ENCODE measurements around the gene TBC1D1.

TBC1D1 gene

GRCh38 chr4:38139187-38139586 is 248.3 kb downstream of the TBC1D1 start:
- in situ Hi-C loops (cut with HindIII; ENCODE audit: low sequenced_read_pairs): no loop called here

- in situ Hi-C loops (cut with HindIII; ENCODE audit: low sequenced_read_pairs): no loop called here
Measured at GRCh38 chr4:38140643-38141203, 249.8 kb downstream of the TBC1D1 start.

- in situ Hi-C loops (cut with HindIII; ENCODE audit: low sequenced_read_pairs): no loop called here
Measured at GRCh38 chr4:38141808-38142500, 251.1 kb downstream of the TBC1D1 start.

DNA sequence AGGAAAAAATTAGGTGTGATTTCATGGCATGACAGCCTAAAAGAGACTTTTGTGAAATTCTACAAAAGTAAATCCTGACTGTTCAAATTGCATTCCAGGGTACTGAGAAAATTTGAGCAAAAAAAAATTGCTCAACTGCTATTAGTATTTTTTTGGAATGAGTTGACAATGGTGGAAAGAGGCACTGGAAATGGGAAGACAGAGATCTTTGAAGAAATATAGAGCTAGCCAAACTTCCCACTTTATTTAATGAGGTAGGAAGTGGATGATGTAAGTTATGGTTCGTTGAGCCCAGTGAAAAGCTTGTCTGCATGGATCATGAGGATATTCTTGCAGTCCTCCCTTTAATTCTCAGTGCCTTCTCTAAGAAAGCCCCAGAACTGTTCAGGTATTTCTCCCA is 253.1 kb downstream of the TBC1D1 start:
- in situ Hi-C loops (cut with HindIII; ENCODE audit: low sequenced_read_pairs): no loop called here

DNA sequence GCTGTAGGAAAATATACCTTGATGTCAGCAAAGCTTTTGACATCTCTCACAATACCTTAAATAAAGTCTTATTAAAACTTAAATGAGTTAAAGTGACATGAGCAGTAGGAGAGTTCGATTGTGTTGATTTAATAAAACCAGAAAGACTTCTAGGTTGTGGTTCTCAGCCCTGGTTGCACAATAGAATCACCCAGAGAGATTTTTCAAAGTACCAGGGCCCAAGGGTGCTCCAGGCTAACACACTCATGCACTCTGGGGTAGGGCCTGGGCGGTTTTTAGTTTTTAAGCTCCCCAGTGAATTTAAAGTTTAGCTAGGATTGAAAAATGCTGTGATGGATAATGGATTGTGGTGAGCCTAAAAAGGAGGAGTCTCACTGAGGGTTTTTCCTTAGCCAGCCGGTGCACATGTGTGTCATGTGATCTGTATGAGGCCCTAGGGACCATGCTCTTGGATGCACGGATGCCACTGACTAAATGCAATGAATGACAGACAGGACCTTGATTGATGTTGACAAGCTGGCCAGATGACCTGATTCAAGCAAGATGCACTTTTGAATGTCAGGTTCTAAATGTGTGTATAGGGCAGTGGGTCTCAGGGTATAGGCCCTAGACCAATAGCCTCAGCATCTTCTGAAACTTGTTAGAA is 254.3 kb downstream of the TBC1D1 start:
- in situ Hi-C loops (cut with HindIII; ENCODE audit: low sequenced_read_pairs): no loop called here

- in situ Hi-C loops (cut with HindIII; ENCODE audit: low sequenced_read_pairs): no loop called here
Measured at GRCh38 chr4:38145741-38146140, 254.9 kb downstream of the TBC1D1 start.

GRCh38 chr4:38146383-38146782 is 255.5 kb downstream of the TBC1D1 start:
- in situ Hi-C loops (cut with HindIII; ENCODE audit: low sequenced_read_pairs): no loop called here

DNA sequence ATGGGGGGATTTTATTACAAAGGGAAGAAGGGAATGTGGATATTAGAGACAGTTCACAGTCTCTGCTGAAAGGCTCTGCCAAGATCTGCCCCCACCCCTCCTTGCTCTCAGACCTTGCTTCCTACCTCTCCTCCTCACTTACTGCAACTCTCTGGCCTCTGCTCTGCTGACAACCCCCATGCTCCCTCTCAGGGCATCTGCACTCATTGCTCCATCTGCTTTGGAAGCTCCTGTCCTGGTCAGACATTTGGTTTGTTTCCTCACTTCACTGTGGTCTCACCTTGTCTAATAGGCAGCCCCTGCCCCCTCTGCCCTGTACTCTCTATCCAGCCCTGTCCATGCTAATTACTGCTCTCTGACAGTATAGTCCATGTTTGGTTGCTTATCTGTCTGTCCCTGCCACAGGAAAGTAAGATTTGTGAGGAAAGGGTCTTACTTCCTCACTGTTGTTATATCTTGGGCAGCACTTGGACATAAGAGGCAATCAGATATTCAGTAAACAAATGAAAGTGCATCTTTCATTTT is 258.6 kb downstream of the TBC1D1 start:
- in situ Hi-C loops (cut with HindIII; ENCODE audit: low sequenced_read_pairs): no loop called here

GRCh38 chr4:38149997-38150671 is 259.2 kb downstream of the TBC1D1 start:
- in situ Hi-C loops (cut with HindIII; ENCODE audit: low sequenced_read_pairs): no loop called here

DNA sequence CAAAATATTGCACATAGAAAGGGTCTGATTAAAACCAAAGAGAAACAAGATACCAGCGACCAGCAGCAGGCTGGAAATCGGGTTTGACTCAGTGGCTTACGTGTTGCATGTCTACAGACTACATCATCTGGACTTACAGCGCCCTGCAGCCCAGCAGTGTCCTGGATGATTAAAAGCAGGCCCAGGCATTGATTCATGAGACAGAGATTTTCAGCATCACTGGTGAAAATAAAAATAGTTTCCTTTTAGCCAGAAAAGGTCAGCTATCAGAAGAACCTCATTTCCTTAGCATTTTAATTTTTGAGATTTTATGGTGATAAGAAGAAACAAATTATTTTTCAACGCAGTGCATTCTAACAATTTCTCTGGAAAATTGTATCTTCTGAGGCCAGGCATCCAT is 259.9 kb downstream of the TBC1D1 start:
- in situ Hi-C loops (cut with HindIII; ENCODE audit: low sequenced_read_pairs): no loop called here

- in situ Hi-C loops (cut with HindIII; ENCODE audit: low sequenced_read_pairs): no loop called here
Measured at GRCh38 chr4:38151873-38152272, 261.0 kb downstream of the TBC1D1 start.

DNA sequence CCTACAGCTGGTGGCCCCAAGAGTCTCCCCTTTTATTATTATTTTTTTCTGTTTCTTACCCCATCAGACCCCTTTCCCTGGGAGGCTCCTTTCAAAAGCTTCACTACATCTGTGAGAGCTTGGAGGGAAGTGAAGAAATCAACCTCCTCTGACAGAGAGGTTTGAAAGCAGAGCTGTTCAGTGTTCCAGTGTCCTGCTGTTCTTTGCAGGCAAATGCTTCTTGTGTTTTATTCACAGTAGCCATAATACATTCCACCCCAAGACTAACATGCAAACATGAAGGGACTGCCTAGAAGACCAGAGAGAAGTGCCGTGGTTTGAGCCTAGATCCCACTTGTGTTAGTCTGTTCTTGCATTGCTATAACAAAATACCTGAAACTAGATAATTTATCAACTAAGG is 261.4 kb downstream of the TBC1D1 start:
- in situ Hi-C loops (cut with HindIII; ENCODE audit: low sequenced_read_pairs): no loop called here

- in situ Hi-C loops (cut with HindIII; ENCODE audit: low sequenced_read_pairs): no loop called here
Measured at GRCh38 chr4:38152721-38153386, 262.0 kb downstream of the TBC1D1 start.

GRCh38 chr4:38153387-38153760 is 262.5 kb downstream of the TBC1D1 start:
- in situ Hi-C loops (cut with HindIII; ENCODE audit: low sequenced_read_pairs): no loop called here

GRCh38 chr4:38154252-38154651 is 263.4 kb downstream of the TBC1D1 start:
- in situ Hi-C loops (cut with HindIII; ENCODE audit: low sequenced_read_pairs): no loop called here

GRCh38 chr4:38154681-38155588 is 264.1 kb downstream of the TBC1D1 start:
- in situ Hi-C loops (cut with HindIII; ENCODE audit: low sequenced_read_pairs): no loop called here

- in situ Hi-C loops (cut with HindIII; ENCODE audit: low sequenced_read_pairs): no loop called here
Measured at GRCh38 chr4:38155589-38156294, 264.9 kb downstream of the TBC1D1 start.

- in situ Hi-C loops (cut with HindIII; ENCODE audit: low sequenced_read_pairs): no loop called here
Measured at GRCh38 chr4:38157592-38157991, 266.7 kb downstream of the TBC1D1 start.

GRCh38 chr4:38160487-38161207 is 269.8 kb downstream of the TBC1D1 start:
- in situ Hi-C loops (cut with HindIII; ENCODE audit: low sequenced_read_pairs): no loop called here
